Spleen (tissue), 7 donors: ENCODE results near the gene TTC5.

Source experiments
- POLR2A ChIP-seq, 3 donors: fragments of 450-650 bp; IDR thresholded peaks; one replicate each; pipeline ENCODE4 v1.5.1; 2017; ENCODE audit warnings: antibody characterized with exemption in 3 of 3, mild to moderate bottlenecking in 1 of 3
- TF ChIP-seq, protein P1 (sequence below), 11 experiments: fragments of 200-600 bp in 7 of 11; fragments of 450-650 bp in 4 of 11; sonication (generic) in 4 of 11; IDR thresholded peaks in 8 of 11; conservative IDR thresholded peaks in 3 of 11; 1 replicate in 7 of 11; 2 replicates in 4 of 11; pipeline versions ENCODE4 v1.4.0 to v1.8.0; 2016 to 2021; ENCODE audit warnings: antibody characterized with exemption in 11 of 11, inconsistent platforms in 4 of 11, mild to moderate bottlenecking in 1 of 11
- donor health status: DM: no; HTN: no; CAD: no; lungs with moderate emphysema.
- donor health status: DM: no; HTN: no; CAD: no.
- donor health status: DM: no; HTN: no; CAD: no.

DNA sequence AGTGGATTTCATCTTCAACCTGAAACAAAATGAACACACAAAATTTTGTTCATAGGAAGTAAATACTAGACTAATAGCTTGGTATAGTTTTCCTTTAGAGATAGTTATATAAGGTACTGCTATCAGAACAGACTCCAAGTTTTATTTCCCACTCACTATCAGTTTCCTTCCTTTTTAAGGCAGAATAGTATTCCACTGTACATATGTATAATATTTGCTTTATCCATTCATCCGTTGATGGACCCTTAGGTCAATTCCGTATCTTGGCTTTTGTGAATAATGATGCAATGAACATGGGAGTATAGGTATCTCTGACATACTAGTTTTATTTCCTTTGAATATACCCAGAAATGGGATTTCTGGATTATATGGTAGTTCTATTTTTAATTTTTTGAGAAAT, 23.6 kb upstream of the TTC5 start:
- TF ChIP-seq, protein P1, sequence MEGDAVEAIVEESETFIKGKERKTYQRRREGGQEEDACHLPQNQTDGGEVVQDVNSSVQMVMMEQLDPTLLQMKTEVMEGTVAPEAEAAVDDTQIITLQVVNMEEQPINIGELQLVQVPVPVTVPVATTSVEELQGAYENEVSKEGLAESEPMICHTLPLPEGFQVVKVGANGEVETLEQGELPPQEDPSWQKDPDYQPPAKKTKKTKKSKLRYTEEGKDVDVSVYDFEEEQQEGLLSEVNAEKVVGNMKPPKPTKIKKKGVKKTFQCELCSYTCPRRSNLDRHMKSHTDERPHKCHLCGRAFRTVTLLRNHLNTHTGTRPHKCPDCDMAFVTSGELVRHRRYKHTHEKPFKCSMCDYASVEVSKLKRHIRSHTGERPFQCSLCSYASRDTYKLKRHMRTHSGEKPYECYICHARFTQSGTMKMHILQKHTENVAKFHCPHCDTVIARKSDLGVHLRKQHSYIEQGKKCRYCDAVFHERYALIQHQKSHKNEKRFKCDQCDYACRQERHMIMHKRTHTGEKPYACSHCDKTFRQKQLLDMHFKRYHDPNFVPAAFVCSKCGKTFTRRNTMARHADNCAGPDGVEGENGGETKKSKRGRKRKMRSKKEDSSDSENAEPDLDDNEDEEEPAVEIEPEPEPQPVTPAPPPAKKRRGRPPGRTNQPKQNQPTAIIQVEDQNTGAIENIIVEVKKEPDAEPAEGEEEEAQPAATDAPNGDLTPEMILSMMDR (IDR thresholded peaks at IDR 0.05 in 8 of 11, conservative IDR thresholded peaks at IDR 0.05 in 3 of 11): no peak
- no peak for TF ChIP-seq POLR2A (IDR thresholded peaks at IDR 0.05)
